Left cardiac atrium (tissue), 4 donors: ENCODE results near the gene RHBDD1. TPM values are rescaled to one million over a fixed set of nuclear protein-coding genes. Genes with fewer than 3 reads are reported as not detected.

Experiments used
- ATAC-seq, 2 donors: fragments of 200-7000 bp; cut with Tn5 transposase; one replicate each; pipeline ENCODE4 v1.9.1; 2020; ENCODE audit warnings: mild to moderate bottlenecking in 2 of 2, moderate library complexity in 2 of 2
- DNase-seq: peaks from one replicate; pipeline ENCODE4 v3.0.0-alpha.2; 2020
- intact Hi-C, 2 donors: fragments of 100-400 bp; cut with DNase I; formaldehyde crosslinking; loops; one replicate each; pipeline versions ENCODE4 v1.14.1 to v1.15.1; 2022 to 2023
- total RNA-seq, 2 donors: library from RNA; stranded (reverse); fragmentation: NEBNext Ultra II Directional; extraction: Animal tissue kit (Norgen Biotek cat#: 25700); gene quantifications; one replicate each; pipeline ENCODE4 v1.2.1, GENCODE V29; 2021
- donor health status: DM: no; HTN: yes; CAD: no.
- donor health status: DM: no; HTN: yes; CAD: no; lungs with severe emphysema.
- donor health status: DM: yes; HTN: yes; CAD: no.
- donor health status: Dilated cardiomyopathy.

The RHBDD1 gene
- total RNA-seq, 2 donors from 2014 or later, result 35.6 to 38.1 TPM

- intact Hi-C loops, result no loop called here
- ATAC-seq, result no peak
- DNase-seq, result no peak
Observed at GRCh38 chr2:227043981-227044380, 208.1 kb downstream of the RHBDD1 start.

Other genes starting within 250 kb of the RHBDD1 start
- 10 to 100 TPM; 13.7 to 15.1 TPM for gene IRS1, start 36.2 kb upstream of the RHBDD1 start, total RNA-seq